Measurements from ENCODE around the gene NTM. TPM values are rescaled to one million over a fixed set of nuclear protein-coding genes. Genes with fewer than 3 reads are reported as not detected.

The NTM gene
- total and polyA plus RNA-seq, 2 of the 8 experiments (the other 6 are each of a cell fraction or from before 2014, with no cell fraction given) = 13.4 to 20.0 TPM

- H2BK12ac ChIP-seq (ENCODE audit: low read depth, low read length) = no peak overlapping the region
- H3K9me3 ChIP-seq (ENCODE audit: insufficient read depth in 2 of 2, low read depth in 1 of 2, low read length in 1 of 2) = peaks cover 0 to 5% of the 10 kb centered on the region in 2 experiments; a peak in 3 of 4 replicates
- DNase-seq (ENCODE audit: low read depth in 1 of 2, low spot score in 2 of 2) (no peak), FAIRE-seq (no peak)
- no peak overlapping the region for H2AFZ ChIP-seq (ENCODE audit: low read length)
- no peak overlapping the region for H3K4me2 ChIP-seq (ENCODE audit: insufficient read depth in 1 of 2, low read depth in 2 of 2, low read length in 2 of 2)
- H3K18ac ChIP-seq (ENCODE audit: extremely low read depth, low read length) = no peak overlapping the region
- no peak overlapping the region for H2BK15ac ChIP-seq (ENCODE audit: low read length)
- no peak overlapping the region for H2BK20ac ChIP-seq (ENCODE audit: low read length)
- H2BK120ac ChIP-seq (replicated peaks; ENCODE audit: low read depth, low read length) = no peak overlapping the region
- H3K56ac ChIP-seq (replicated peaks; ENCODE audit: insufficient read length, low read depth, low read length) = no peak overlapping the region
- no peaks in the 10 kb centered on the region for H4K20me1 ChIP-seq (replicated peaks in 1 of 2; ENCODE audit: control insufficient read depth in 1 of 2, insufficient read depth in 2 of 2, low read length in 2 of 2)
- no peak overlapping the region for H3K27ac ChIP-seq (ENCODE audit: low read depth, low read length)
- no peaks in the 10 kb centered on the region; a peak in 2 of 8 replicates for H3K36me3 ChIP-seq (ENCODE audit: control insufficient read depth in 2 of 4, insufficient read depth in 4 of 4, low read length in 3 of 4)
- H3K23ac ChIP-seq (ENCODE audit: insufficient read length) = no peak overlapping the region
- H3K4ac ChIP-seq (replicated peaks; ENCODE audit: insufficient read length, low read depth, low read length) = no peak overlapping the region
- H2AK5ac ChIP-seq (ENCODE audit: low read depth, low read length) = no peak overlapping the region
- H3K4me3 ChIP-seq (ENCODE audit: extremely low read depth in 1 of 4, insufficient read depth in 2 of 4, low read depth in 3 of 4, low read length in 4 of 4) = no peak overlapping the region
- ChIA-PET CTCF (ENCODE audit: partially characterized antibody) (no interaction called here), POLR2A (ENCODE audit: partially characterized antibody) (no interaction called here)
- no peaks in the 10 kb centered on the region for H3K79me1 ChIP-seq (ENCODE audit: low read depth, low read length)
- H3K4me1 ChIP-seq (replicated peaks in 1 of 4; ENCODE audit: control insufficient read depth in 3 of 4, insufficient read depth in 4 of 4, low read length in 3 of 4) = peaks cover 0 to 7% (median 2%) of the 10 kb centered on the region in 4 experiments; a peak in 2 of 7 replicates
- H3K79me2 ChIP-seq (ENCODE audit: control insufficient read depth in 1 of 2, insufficient read depth in 2 of 2, low read length in 2 of 2) = no peaks in the 10 kb centered on the region
- no peak overlapping the region for H4K5ac ChIP-seq (ENCODE audit: insufficient read length, low read depth, low read length)
- H3K27me3 ChIP-seq (replicated peaks in 1 of 4; ENCODE audit: control insufficient read depth in 3 of 4, extremely low read depth in 1 of 4, insufficient read depth in 3 of 4, low read length in 3 of 4) = peaks cover 0 to 2% (median 0%) of the 10 kb centered on the region in 4 experiments; a peak in 1 of 7 replicates
- H3K9ac ChIP-seq (replicated peaks in 1 of 4; ENCODE audit: extremely low read depth in 1 of 4, low read depth in 3 of 4, low read length in 3 of 4) = no peak overlapping the region
- H2BK5ac ChIP-seq (ENCODE audit: low read depth, low read length) = no peak overlapping the region
- H3K14ac ChIP-seq (ENCODE audit: insufficient read length) = no peak overlapping the region
- H4K91ac ChIP-seq (replicated peaks; ENCODE audit: insufficient read length, low read length) = no peak overlapping the region
- H4K8ac ChIP-seq (ENCODE audit: extremely low read depth, insufficient read depth, low read length) = no peak overlapping the region
- no peaks in the 10 kb centered on the region for H3K23me2 ChIP-seq (ENCODE audit: low read depth, low read length)
- TF ChIP-seq CTBP2 (IDR thresholded peaks at IDR 0.05; ENCODE audit: borderline replicate concordance, insufficient read depth, insufficient read length, low read length) (no peak), GABPA (IDR thresholded peaks at IDR 0.05; ENCODE audit: borderline replicate concordance, insufficient read depth, low read length) (no peak), YY1 (IDR thresholded peaks at IDR 0.05; ENCODE audit: low read depth, low read length) (no peak), CEBPB (IDR thresholded peaks at IDR 0.05; ENCODE audit: low read depth, low read length) (no peak), POU5F1 (IDR thresholded peaks at IDR 0.05; ENCODE audit: low read depth, low read length) (no peak), ATF3 (IDR thresholded peaks at IDR 0.05; ENCODE audit: insufficient read depth, low read depth, low read length) (no peak), CBX8 (IDR thresholded peaks at IDR 0.05; ENCODE audit: borderline replicate concordance, low read depth, low read length) (no peak), HDAC2 (IDR thresholded peaks at IDR 0.05; ENCODE audit: borderline replicate concordance in 1 of 2, low read depth in 2 of 2, low read length in 2 of 2) (no peak), CTCF (IDR thresholded peaks at IDR 0.05; ENCODE audit: control extremely low read depth in 1 of 3, insufficient read depth in 1 of 3, low read depth in 1 of 3, low read length in 3 of 3) (no peak), EZH2 (IDR thresholded peaks at IDR 0.05; ENCODE audit: low read depth, low read length, severe bottlenecking) (no peak), TBP (IDR thresholded peaks at IDR 0.05; ENCODE audit: low read depth, low read length) (no peak)
Measured at GRCh38 chr11:132068556-132068955, 698.1 kb downstream of the NTM start.
